GM10248 (cell line): ENCODE results near the gene HCK.

ENCODE experiments used
- CTCF ChIA-PET: fragments of 300-600 bp; sonication (Branson Sonifier 250); formaldehyde crosslinking; extraction: SDS; loops from one replicate; lab custom pipeline; 2021; ENCODE audit warnings: antibody characterized with exemption; lab: Yijun Ruan, JAX
- POLR2A ChIA-PET: fragments of 350-650 bp; sonication (Branson Sonifier 250); formaldehyde crosslinking; extraction: SDS; loops from one replicate; lab custom pipeline; 2020; ENCODE audit warnings: antibody characterized with exemption; lab: Yijun Ruan, JAX
- DNase-seq: peaks from one replicate; pipeline ENCODE4 v3.0.0; 2012; ENCODE audit errors: extremely low spot score
- TF ChIP-seq, protein P1 (sequence below): IDR thresholded peaks from 2 replicates; pipeline ENCODE4 v1.5.1; 2012; ENCODE audit warnings: mild to moderate bottlenecking, low read depth; ENCODE audit errors: extremely low read depth, missing control alignments, control extremely low read depth

HCK gene

DNA sequence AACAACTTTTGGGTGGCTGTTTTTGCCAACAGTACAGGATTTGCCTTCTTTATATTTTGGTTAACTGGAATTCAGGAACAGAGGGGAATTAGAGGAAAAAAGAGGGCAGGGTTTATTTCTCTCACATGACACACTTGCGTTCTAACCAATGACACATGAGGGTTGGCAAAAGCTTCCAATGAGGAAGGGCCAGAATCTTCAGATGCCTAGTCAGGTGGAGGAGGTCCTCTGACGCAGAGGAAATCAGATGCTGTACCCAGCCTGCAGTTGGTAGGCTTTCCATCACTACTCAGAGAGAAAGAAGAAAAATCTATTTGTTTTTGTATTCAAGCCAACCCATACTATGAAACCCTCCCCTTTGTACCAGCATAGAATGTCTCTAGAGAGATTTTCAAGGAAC is 78.3 kb downstream of the HCK start:
- ChIA-PET CTCF (interaction anchor here (1.0 kb wide), 1 partner anchor 8 kb away, joined by 3 read pairs; no protein-coding TSS in a partner anchor), POLR2A (no interaction called here)
- DNase-seq: no peak
- TF ChIP-seq, protein P1, sequence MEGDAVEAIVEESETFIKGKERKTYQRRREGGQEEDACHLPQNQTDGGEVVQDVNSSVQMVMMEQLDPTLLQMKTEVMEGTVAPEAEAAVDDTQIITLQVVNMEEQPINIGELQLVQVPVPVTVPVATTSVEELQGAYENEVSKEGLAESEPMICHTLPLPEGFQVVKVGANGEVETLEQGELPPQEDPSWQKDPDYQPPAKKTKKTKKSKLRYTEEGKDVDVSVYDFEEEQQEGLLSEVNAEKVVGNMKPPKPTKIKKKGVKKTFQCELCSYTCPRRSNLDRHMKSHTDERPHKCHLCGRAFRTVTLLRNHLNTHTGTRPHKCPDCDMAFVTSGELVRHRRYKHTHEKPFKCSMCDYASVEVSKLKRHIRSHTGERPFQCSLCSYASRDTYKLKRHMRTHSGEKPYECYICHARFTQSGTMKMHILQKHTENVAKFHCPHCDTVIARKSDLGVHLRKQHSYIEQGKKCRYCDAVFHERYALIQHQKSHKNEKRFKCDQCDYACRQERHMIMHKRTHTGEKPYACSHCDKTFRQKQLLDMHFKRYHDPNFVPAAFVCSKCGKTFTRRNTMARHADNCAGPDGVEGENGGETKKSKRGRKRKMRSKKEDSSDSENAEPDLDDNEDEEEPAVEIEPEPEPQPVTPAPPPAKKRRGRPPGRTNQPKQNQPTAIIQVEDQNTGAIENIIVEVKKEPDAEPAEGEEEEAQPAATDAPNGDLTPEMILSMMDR: no peak

DNA sequence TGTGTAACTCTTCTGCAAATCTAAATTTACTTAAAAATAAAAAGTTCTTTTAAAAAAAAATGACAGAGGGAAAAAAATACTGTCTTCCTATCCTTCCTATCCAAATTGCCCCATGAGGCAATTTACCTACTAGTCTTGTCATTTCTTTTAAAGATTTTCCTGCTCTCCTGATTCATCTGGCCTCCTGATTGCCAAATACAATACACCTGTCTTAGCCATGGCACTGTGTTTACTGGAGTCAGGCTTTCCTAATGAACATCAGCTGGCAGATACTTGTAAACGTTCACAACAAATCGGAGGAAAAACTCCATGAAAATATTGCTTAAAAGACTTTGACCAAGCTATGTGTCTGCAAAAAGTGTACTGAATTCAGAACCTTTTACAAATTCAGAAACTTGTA is 78.9 kb downstream of the HCK start:
- POLR2A ChIA-PET: no interaction called here
- CTCF ChIA-PET: no interaction called here
- TF ChIP-seq, protein P1: no peak
- no peak for DNase-seq

DNA sequence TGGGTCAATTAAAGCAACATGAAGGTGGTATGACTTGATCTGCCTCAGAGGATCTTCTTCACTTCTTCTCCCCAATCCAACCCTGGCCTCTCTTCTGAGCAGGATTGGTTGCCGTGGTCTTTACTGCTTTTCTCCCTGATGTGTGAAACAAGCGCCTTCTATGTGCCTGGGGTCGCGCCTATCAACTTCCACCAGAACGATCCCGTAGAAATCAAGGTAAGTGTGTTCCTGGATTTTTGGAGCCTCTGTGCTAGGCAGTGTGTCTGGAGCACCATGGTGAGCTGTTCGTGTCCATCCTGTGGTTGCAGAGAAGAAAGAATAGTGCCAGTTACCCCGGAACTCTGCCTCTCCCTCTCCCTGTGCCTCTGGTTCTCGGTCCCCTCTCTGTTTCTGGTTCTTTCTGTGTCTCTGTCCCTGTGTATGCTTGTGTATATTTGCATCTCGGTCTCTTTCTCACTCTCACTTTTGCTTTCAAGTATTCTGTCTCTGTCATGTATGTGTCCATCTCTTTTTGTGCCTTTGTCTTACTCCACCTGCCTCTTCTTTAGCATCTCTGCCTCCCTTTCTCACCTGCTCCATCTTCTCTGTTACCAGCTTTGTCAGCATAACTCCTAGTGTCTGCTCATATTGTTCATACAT is 81.0 kb downstream of the HCK start:
- DNase-seq: peak; percentile 64
- TF ChIP-seq, protein P1: no peak
- ChIA-PET CTCF (interaction anchor here (0.8 to 2.2 kb wide), 3 partner anchors 22 to 209 kb away, joined by 3 to 6 read pairs (median 3); partner anchors contain the start of gene TM9SF4), POLR2A (interaction anchor here (0.7 kb wide), 1 partner anchor 11 kb away, joined by 4 read pairs; no protein-coding TSS in a partner anchor)

DNA sequence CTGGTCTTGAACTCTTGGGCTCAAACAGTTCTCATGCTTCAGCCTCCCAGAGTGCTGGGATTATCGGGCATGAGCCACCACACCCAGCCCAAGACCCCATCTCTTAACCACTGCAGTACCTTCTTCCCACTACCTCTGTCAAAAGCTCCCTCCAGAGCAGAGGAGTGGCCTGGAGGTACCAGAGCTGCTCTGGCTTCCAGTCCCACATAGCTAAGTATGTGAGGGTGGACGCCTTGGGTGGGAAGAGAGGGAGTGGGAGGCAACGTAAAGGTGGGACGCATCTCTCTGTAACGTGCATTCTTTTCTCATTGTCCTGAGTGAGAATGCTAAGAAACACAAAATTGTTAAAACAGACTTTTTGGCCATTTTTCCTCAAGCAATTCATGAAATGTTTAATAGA is 82.0 kb downstream of the HCK start:
- CTCF ChIA-PET: interaction anchor here (1.8 to 2.2 kb wide), 2 partner anchors 24 to 102 kb away, joined by 6 read pairs; partner anchors contain the start of gene TM9SF4
- TF ChIP-seq, protein P1: no peak
- DNase-seq: no peak
- POLR2A ChIA-PET: interaction anchor here (0.7 kb wide), 1 partner anchor 20 kb away, joined by 3 read pairs; no protein-coding TSS in a partner anchor

DNA sequence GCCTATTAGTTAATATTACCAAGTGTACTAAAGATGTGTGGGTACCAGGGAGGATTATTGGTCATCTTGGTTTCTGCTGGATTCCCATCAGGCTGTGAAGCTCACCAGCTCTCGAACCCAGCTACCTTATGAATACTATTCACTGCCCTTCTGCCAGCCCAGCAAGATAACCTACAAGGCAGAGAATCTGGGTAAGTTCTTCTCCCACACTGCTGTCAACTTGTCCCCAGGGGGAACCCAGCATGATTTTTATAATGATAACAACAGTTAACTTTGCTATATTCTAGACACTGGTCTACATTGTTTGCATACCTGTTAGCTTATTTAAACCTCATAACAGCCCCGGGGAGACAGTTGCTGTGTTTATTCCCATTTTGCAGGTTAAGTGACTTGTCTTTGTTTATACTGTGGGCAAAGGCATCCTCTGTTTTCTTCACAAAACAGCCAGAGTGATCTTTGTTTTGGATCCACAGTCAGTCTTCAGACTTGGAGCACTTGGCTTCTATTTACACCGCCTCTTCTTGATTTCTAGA is 84.0 kb downstream of the HCK start:
- POLR2A ChIA-PET: no interaction called here
- TF ChIP-seq, protein P1: no peak
- CTCF ChIA-PET: interaction anchor here (1.1 to 1.5 kb wide), 4 partner anchors 14 to 313 kb away, joined by 3 to 5 read pairs (median 4); no protein-coding TSS in a partner anchor
- DNase-seq: no peak

DNA sequence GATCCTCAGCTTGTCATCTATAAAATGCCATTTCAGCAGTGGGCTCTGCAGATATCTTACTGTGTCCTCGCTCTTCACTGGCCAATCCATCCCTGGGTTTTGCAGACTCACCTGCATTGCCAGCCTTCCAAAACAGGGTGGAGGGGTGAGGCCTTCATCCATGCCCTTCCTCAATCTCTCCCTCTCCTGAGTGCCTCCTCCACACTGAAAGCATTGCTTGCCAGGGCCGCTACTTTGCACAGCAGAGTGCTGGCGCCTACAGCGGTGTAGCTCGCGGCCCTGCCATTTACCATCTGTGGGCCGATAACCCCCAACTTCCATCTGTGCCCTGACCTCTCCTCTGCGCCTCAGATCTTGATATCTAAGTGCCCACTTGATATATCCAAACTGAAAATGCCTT is 86.9 kb downstream of the HCK start:
- CTCF ChIA-PET: interaction anchor here (0.8 to 1.2 kb wide), 2 partner anchors 9 to 46 kb away, joined by 3 read pairs; no protein-coding TSS in a partner anchor

More for the DNA sequence above, 86.9 kb downstream of the HCK start:
- POLR2A ChIA-PET: no interaction called here
- DNase-seq: no peak
- TF ChIP-seq, protein P1: no peak
